GM18951 (cell line): ENCODE data around the gene IFFO2.

Experiments used
- POLR2A ChIP-seq: IDR thresholded peaks from 4 replicates; pipeline ENCODE4 v1.6.1; 2011; ENCODE audit warnings: mild to moderate bottlenecking; ENCODE audit not compliant: insufficient read length, insufficient read depth; ENCODE audit errors: extremely low read depth
- in situ Hi-C: fragments of 300-500 bp; cut with MboI; formaldehyde crosslinking; loops from one replicate; pipeline ENCODE4 v1.12.0; 2022; ENCODE audit warnings: low sequenced_read_pairs, mixed read lengths, inconsistent platforms; ENCODE audit not compliant: unreplicated experiment

Gene IFFO2

GRCh38 chr1:18954270-18955071 is 2.0 kb downstream of the IFFO2 start:
- in situ Hi-C loops: no loop called here
- TF ChIP-seq POLR2A: no peak

- TF ChIP-seq POLR2A: no peak
These were observed 2.7 kb downstream of the IFFO2 start for GRCh38 chr1:18953731-18954231.

GRCh38 chr1:18951818-18952391 is 4.6 kb downstream of the IFFO2 start:
- in situ Hi-C loops: no loop called here
- no peak for TF ChIP-seq POLR2A

More at GRCh38 chr1:18953731-18954231, 2.7 kb downstream of the IFFO2 start:
- in situ Hi-C loops: no loop called here

GRCh38 chr1:18951416-18951815 is 5.1 kb downstream of the IFFO2 start:
- in situ Hi-C loops: no loop called here
- no peak for TF ChIP-seq POLR2A

- in situ Hi-C loops: no loop called here
- peak; percentile 54 for TF ChIP-seq POLR2A
These were observed 6.0 kb downstream of the IFFO2 start for GRCh38 chr1:18950401-18951026.

- no peak for TF ChIP-seq POLR2A
- in situ Hi-C loops: no loop called here
These were observed 6.6 kb downstream of the IFFO2 start for GRCh38 chr1:18949686-18950400.

- TF ChIP-seq POLR2A: no peak
- in situ Hi-C loops: no loop called here
These were observed 7.4 kb downstream of the IFFO2 start for GRCh38 chr1:18948913-18949685.

- no peak for TF ChIP-seq POLR2A
- in situ Hi-C loops: no loop called here
These were observed 8.2 kb downstream of the IFFO2 start for GRCh38 chr1:18948048-18948912.

GRCh38 chr1:18947570-18947969 is 8.9 kb downstream of the IFFO2 start:
- in situ Hi-C loops: no loop called here
- TF ChIP-seq POLR2A: no peak

- TF ChIP-seq POLR2A: no peak
- in situ Hi-C loops: no loop called here
These were observed 9.7 kb downstream of the IFFO2 start for GRCh38 chr1:18946550-18947381.

GRCh38 chr1:18945401-18945849 is 11.1 kb downstream of the IFFO2 start:
- no peak for TF ChIP-seq POLR2A
- in situ Hi-C loops: no loop called here
